Mucosa of descending colon (tissue), 3 donors: ENCODE measurements around the gene MYOM1. TPM values are rescaled to one million over a fixed set of nuclear protein-coding genes. Genes with fewer than 3 reads are reported as not detected.
A peak's percentile ranks its signal among the peaks of the same experiment; 100 is the strongest.

ENCODE experiments used
- ATAC-seq: fragments of 200-7000 bp; cut with Tn5 transposase; one replicate; pipeline ENCODE4 v1.9.1; 2020; ENCODE audit warnings: mild to moderate bottlenecking, moderate library complexity
- DNase-seq, 3 donors: peaks; one replicate each; pipeline ENCODE4 v3.0.0-alpha.2; 2020
- H3K36me3 ChIP-seq: fragments of 200-600 bp; one replicate; pipeline ENCODE4 v1.8.0; 2021; ENCODE audit warnings: low read depth, mild to moderate bottlenecking
- H3K4me1 ChIP-seq: fragments of 200-600 bp; one replicate; pipeline ENCODE4 v1.8.0; 2021; ENCODE audit warnings: low read depth, mild to moderate bottlenecking
- H3K4me3 ChIP-seq: fragments of 200-600 bp; one replicate; pipeline ENCODE4 v1.8.0; 2021; ENCODE audit warnings: mild to moderate bottlenecking
- H3K9me3 ChIP-seq: fragments of 200-600 bp; one replicate; pipeline ENCODE4 v1.8.0; 2021; ENCODE audit warnings: mild to moderate bottlenecking
- CTCF ChIP-seq: fragments of 200-600 bp; IDR thresholded peaks from one replicate; pipeline ENCODE4 v1.8.0; 2022; ENCODE audit warnings: antibody characterized with exemption, mild to moderate bottlenecking
- intact Hi-C, 2 donors: fragments of 100-400 bp; cut with DNase I in 1 of 2; cut with micrococcal nuclease in 1 of 2; formaldehyde crosslinking; loops; one replicate each; pipeline versions ENCODE4 v1.11.0 to v1.11.1; 2022; cut with DNase I, micrococcal nuclease
- total RNA-seq, 3 donors: library from RNA; stranded (reverse); fragmentation: NEBNext Ultra II Directional in 2 of 3; extraction: Animal tissue kit (Norgen Biotek cat#: 25700) in 2 of 3; gene quantifications; one replicate each; pipeline versions ENCODE4 v1.2.1 to v1.2.4, GENCODE V29; 2021 to 2023
- donor health status: DM: no; HTN: no; CAD: no; lungs with moderate emphysema.
- donor health status: DM: no; HTN: no; CAD: no.
- donor health status: DM: no; HTN: yes; CAD: no.

MYOM1 gene
- total RNA-seq, 3 donors from 2014 or later, result 5.5 to 22.2 (median 16.3) TPM

- ATAC-seq, result no peak
- no peak overlapping the region for H3K4me3 ChIP-seq
- H3K9me3 ChIP-seq, result no peaks in the 10 kb centered on the region
- no peaks in the 10 kb centered on the region for H3K36me3 ChIP-seq
- intact Hi-C loops, result no loop called here
- no peak for DNase-seq
- no peak for TF ChIP-seq CTCF
- no peaks in the 10 kb centered on the region for H3K4me1 ChIP-seq
Observed at GRCh38 chr18:3121259-3121658, 98.5 kb downstream of the MYOM1 start.

GRCh38 chr18:3120356-3120755 is 99.4 kb downstream of the MYOM1 start:
- H3K4me3 ChIP-seq, result no peak overlapping the region
- no peaks in the 10 kb centered on the region for H3K4me1 ChIP-seq
- no peak for DNase-seq
- ATAC-seq, result no peak
- H3K36me3 ChIP-seq, result no peaks in the 10 kb centered on the region
- intact Hi-C loops, result no loop called here
- TF ChIP-seq CTCF, result no peak
- no peaks in the 10 kb centered on the region for H3K9me3 ChIP-seq

DNA sequence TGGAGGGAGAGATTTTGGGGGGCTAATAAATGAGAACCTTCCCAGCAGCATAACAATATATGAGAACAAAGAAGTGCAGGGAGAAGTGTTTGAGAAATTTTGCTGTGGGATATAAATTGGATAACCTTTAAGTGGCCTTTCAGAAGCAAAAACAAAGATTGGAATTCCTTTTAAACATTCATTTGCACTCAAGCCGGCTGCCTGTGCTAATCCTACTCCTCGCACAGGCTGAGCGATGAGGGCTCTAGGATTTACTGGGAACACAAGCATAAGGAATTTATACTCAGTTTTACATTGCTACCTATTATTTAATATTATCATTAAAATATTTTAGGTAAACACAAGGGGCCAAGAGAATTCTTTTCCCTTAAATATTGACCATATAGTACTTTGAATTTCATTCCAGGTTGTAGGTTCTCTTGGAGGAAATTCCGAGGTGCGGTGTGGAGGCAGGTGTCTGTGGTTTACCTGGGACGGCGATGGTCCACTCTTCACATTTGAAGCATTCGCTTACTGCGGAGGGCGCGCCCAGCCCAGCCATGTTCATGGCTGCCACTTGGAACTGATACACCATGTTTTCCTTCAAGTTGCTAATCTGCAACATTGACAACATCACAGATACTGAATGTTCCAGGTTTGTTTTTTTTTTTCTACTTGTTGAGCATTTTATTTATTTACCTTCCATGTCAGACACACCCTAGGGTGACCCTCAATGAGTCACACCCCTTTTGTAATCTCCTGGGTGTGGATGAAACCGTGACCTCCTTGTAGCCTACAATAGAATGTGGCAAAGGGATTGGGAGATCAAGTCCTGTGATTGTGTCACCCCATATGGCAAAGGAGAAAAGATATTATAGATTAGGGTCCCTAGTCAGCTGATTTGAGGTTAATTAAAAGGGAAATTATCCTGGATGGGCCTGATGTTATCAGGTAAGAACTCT is 100.1 kb downstream of the MYOM1 start:
- intact Hi-C loops, result no loop called here
- H3K36me3 ChIP-seq, result no peaks in the 10 kb centered on the region
- no peak overlapping the region for H3K4me3 ChIP-seq
- peak in 1 of 3 donors; percentile 37 for DNase-seq
- ATAC-seq, result peak; percentile 95
- H3K9me3 ChIP-seq, result no peaks in the 10 kb centered on the region
- TF ChIP-seq CTCF, result no peak
- no peaks in the 10 kb centered on the region for H3K4me1 ChIP-seq

- no peaks in the 10 kb centered on the region for H3K9me3 ChIP-seq
- H3K36me3 ChIP-seq, result no peaks in the 10 kb centered on the region
- no peak for TF ChIP-seq CTCF
- DNase-seq, result no peak
- intact Hi-C loops, result no loop called here
- ATAC-seq, result no peak
- H3K4me1 ChIP-seq, result no peaks in the 10 kb centered on the region
- H3K4me3 ChIP-seq, result no peak overlapping the region
Observed at GRCh38 chr18:3118195-3119010, 101.4 kb downstream of the MYOM1 start.

GRCh38 chr18:3117493-3118192 is 102.1 kb downstream of the MYOM1 start:
- intact Hi-C loops, result no loop called here
- Histone ChIP-seq H3K9me3 (no peaks in the 10 kb centered on the region), H3K4me3 (no peak overlapping the region), H3K36me3 (no peaks in the 10 kb centered on the region), H3K4me1 (no peaks in the 10 kb centered on the region)
- TF ChIP-seq CTCF, result no peak
- DNase-seq (no peak), ATAC-seq (peak; percentile 20)
